CD4-positive, alpha-beta T cell treated with Interleukin-6 at 100 ng/mL for 8 hours (primary cell): ENCODE measurements around the gene KCNJ6.
"Not testable (repeated sequence)": the region's sequence is repeated elsewhere in the genome, so short reads cannot be mapped to it uniquely, and the experiment has no call there.

Source experiments
- DNase-seq: peaks from one replicate; pipeline ENCODE4 v3.0.0-alpha.2; 2020; ENCODE audit warnings: mixed read lengths, low spot score

Gene KCNJ6

GRCh38 chr21:37595944-37596343, 320.3 kb downstream of the KCNJ6 start:
- DNase-seq, result no peak

GRCh38 chr21:37594472-37594951, 321.7 kb downstream of the KCNJ6 start:
- no peak for DNase-seq

- no peak for DNase-seq
Measured at GRCh38 chr21:37593740-37594471, 322.4 kb downstream of the KCNJ6 start.

GRCh38 chr21:37593015-37593414, 323.2 kb downstream of the KCNJ6 start:
- DNase-seq, result no peak

GRCh38 chr21:37592496-37592895, 323.8 kb downstream of the KCNJ6 start:
- DNase-seq, result no peak

- not testable (repeated sequence) for DNase-seq
Measured at GRCh38 chr21:37591994-37592393, 324.3 kb downstream of the KCNJ6 start.

GRCh38 chr21:37590836-37591235, 325.4 kb downstream of the KCNJ6 start:
- DNase-seq, result not testable (repeated sequence)

- not testable (repeated sequence) for DNase-seq
Measured at GRCh38 chr21:37588644-37589043, 327.6 kb downstream of the KCNJ6 start.

- DNase-seq, result no peak
Measured at GRCh38 chr21:37587635-37588177, 328.6 kb downstream of the KCNJ6 start.

GRCh38 chr21:37587203-37587602, 329.1 kb downstream of the KCNJ6 start:
- no peak for DNase-seq

- no peak for DNase-seq
Measured at GRCh38 chr21:37582590-37582989, 333.7 kb downstream of the KCNJ6 start.

GRCh38 chr21:37580666-37581065, 335.6 kb downstream of the KCNJ6 start:
- DNase-seq, result no peak

- no peak for DNase-seq
Measured at GRCh38 chr21:37579356-37579755, 336.9 kb downstream of the KCNJ6 start.

- no peak for DNase-seq
Measured at GRCh38 chr21:37578471-37579126, 337.7 kb downstream of the KCNJ6 start.

GRCh38 chr21:37576929-37577328, 339.3 kb downstream of the KCNJ6 start:
- not testable (repeated sequence) for DNase-seq

GRCh38 chr21:37575580-37575979, 340.7 kb downstream of the KCNJ6 start:
- no peak for DNase-seq

- no peak for DNase-seq
Measured at GRCh38 chr21:37574751-37575150, 341.5 kb downstream of the KCNJ6 start.

GRCh38 chr21:37574316-37574715, 341.9 kb downstream of the KCNJ6 start:
- no peak for DNase-seq

GRCh38 chr21:37571442-37571841, 344.8 kb downstream of the KCNJ6 start:
- no peak for DNase-seq

- DNase-seq, result no peak
Measured at GRCh38 chr21:37568916-37569315, 347.3 kb downstream of the KCNJ6 start.

- DNase-seq, result no peak
Measured at GRCh38 chr21:37568415-37568814, 347.8 kb downstream of the KCNJ6 start.

- DNase-seq, result no peak
Measured at GRCh38 chr21:37566790-37567615, 349.3 kb downstream of the KCNJ6 start.
